Thymus (tissue), 11 donors: ENCODE data around the gene ARL4C. TPM values are rescaled to one million over a fixed set of nuclear protein-coding genes. Genes with fewer than 3 reads are reported as not detected.

ENCODE experiments used
- DNase-seq, 9 donors: peaks; one replicate each; pipeline ENCODE4 v3.0.0-alpha.2; 2013; ENCODE audit warnings: low spot score in 9 of 9, low read depth in 6 of 9, missing footprints in 1 of 9
- H3K27ac ChIP-seq, 2 donors: one replicate each; pipeline ENCODE4 v1.5.1; 2013; ENCODE audit warnings: control low read depth in 1 of 2, low read depth in 1 of 2, low read length in 1 of 2, mild to moderate bottlenecking in 1 of 2, moderate library complexity in 1 of 2
- H3K27me3 ChIP-seq, 2 donors: one replicate each; pipeline ENCODE4 v1.5.1; 2013; ENCODE audit warnings: low read length in 1 of 2; ENCODE audit not compliant: control insufficient read depth in 2 of 2, insufficient read depth in 1 of 2
- H3K36me3 ChIP-seq, 2 donors: one replicate each; pipeline ENCODE4 v1.5.1; 2013; ENCODE audit warnings: low read length in 1 of 2, mild to moderate bottlenecking in 1 of 2, moderate library complexity in 1 of 2; ENCODE audit not compliant: control insufficient read depth in 2 of 2, insufficient read depth in 2 of 2
- H3K4me1 ChIP-seq, 2 donors: one replicate each; pipeline ENCODE4 v1.5.1; 2013; ENCODE audit warnings: low read length in 2 of 2; ENCODE audit not compliant: control insufficient read depth in 2 of 2, insufficient read depth in 2 of 2
- H3K4me3 ChIP-seq, 2 donors: one replicate each; pipeline ENCODE4 v1.5.1; 2013; ENCODE audit warnings: low read length in 2 of 2, control low read depth in 1 of 2, mild to moderate bottlenecking in 1 of 2
- H3K9me3 ChIP-seq, 2 donors: one replicate each; pipeline ENCODE4 v1.5.1; 2013; ENCODE audit warnings: low read length in 1 of 2, mild to moderate bottlenecking in 1 of 2; ENCODE audit not compliant: control insufficient read depth in 2 of 2, insufficient read depth in 1 of 2
- WGBS: extraction: QIAGEN DNeasy Blood & Tissue Kit; methylation state at CpG from one replicate; pipeline ENCODE4 v1.1.7; 2013; 5-methylcytosine and 5-hydroxymethylcytosine counted together
- polyA plus RNA-seq: library from polyadenylated mRNA; stranded (reverse); fragments of 200-250 nt; gene quantifications from one replicate; pipeline ENCODE4 v1.2.3, GENCODE V29; 2013
- total RNA-seq: library from RNA; stranded (reverse); fragments of 120-200 nt; gene quantifications from one replicate; pipeline ENCODE4 v1.2.4, GENCODE V29; 2013
- donor health status: healthy.

Gene ARL4C
- total and polyA plus RNA-seq, 2 donors: 46.7 to 59.9 TPM

DNA sequence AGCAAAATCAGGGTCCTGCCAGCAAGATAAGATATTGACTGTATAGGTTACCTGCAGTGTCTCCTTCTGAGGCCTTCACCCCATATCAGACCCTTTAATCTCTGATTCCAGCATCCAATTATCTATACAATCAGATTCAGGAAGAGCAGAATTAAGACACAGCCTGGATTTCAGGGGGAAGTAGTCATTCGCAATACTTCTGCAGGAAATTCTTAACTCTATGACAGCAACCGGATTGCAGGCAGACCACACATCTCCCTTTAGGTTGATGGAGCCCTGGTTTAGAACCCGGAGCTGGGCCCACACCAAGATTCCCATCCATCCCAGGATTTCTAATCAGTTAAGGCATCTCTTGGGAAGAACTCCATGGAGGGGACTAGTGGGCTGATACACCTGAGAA lies 9.5 kb downstream of the ARL4C start:
- Histone ChIP-seq H3K4me3 (no peak overlapping the region), H3K27ac (no peak overlapping the region), H3K4me1 (peaks cover 61 to 87% of the 10 kb centered on the region in 2 donors), H3K9me3 (peaks cover 0 to 2% of the 10 kb centered on the region in 2 donors), H3K36me3 (peaks cover 21 to 37% of the 10 kb centered on the region in 2 donors), H3K27me3 (no peaks in the 10 kb centered on the region)
- DNase-seq: no peak
- whole genome bisulfite sequencing: 98% methylated on average over 3 of the region's 3 CpGs

DNA sequence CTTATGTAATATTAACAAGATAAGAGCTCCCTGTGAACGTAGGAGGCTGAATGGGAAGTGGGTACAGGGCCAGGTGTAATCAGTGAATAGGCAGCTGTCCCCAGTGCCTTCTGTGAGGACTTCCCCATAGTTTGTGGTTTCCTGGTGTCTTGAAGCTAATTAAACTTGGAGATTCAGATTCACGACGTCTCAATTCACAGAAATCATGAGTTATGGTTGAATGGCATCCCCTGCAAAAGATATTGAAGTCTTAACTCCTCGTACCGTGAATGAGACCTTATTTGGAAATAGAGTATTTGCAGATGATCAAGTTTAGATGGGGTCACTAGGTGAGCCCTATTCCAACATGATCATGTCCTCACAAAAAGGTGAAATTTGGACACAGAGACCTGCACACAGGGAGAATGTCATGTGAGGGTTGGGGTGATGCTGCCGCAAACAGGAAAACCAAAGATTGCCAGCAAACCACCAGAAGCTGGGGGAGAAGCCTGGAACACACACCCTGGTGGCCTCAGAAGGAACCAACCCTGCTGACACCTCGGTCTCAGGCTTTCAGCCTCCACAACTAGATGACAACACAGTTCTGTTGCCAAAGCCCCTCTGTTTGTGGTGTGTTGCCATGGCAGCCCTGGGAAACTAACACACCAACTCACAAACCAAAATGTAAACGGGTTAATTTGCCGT lies 13.2 kb downstream of the ARL4C start:
- peak in 4 of 9 donors; percentile 53 to 88 (median 72) for DNase-seq
- Histone ChIP-seq H3K4me3 (peak overlapping the region in 1 of 2 donors; percentile 20), H3K27ac (peak overlapping the region; percentile 63 to 80), H3K4me1 (peaks cover 34 to 67% of the 10 kb centered on the region in 2 donors), H3K27me3 (no peaks in the 10 kb centered on the region), H3K36me3 (peaks cover 17 to 20% of the 10 kb centered on the region in 2 donors), H3K9me3 (peaks cover 0 to 2% of the 10 kb centered on the region in 2 donors)
- 4% methylated on average over 9 of the region's 9 CpGs for WGBS

DNA sequence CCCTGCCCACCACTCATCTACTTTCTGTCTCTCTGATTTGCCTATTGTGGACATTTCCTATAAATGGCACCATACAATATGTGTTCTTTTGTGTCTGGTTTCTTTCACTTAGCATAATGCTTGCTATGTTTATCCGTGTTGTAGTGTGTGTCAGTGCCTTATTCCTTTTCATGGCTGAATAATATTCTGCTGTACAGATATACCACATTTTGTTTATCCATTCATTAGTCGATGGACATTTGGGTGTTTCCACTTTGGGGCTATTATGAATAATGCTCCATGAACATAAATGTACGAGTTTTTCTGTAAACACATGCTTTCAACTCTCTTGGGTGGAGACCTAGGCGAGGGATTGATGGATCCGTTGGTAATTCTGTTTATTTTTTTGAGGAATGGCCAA lies 15.6 kb downstream of the ARL4C start:
- no peak overlapping the region for H3K4me3 ChIP-seq
- peaks cover 0 to 10% of the 10 kb centered on the region in 2 donors for H3K36me3 ChIP-seq
- peaks cover 31 to 51% of the 10 kb centered on the region in 2 donors for H3K4me1 ChIP-seq
- H3K27me3 ChIP-seq: no peaks in the 10 kb centered on the region
- WGBS: 95% methylated on average over 5 of the region's 5 CpGs
- DNase-seq: no peak
- no peak overlapping the region for H3K27ac ChIP-seq
- H3K9me3 ChIP-seq: no peaks in the 10 kb centered on the region

DNA sequence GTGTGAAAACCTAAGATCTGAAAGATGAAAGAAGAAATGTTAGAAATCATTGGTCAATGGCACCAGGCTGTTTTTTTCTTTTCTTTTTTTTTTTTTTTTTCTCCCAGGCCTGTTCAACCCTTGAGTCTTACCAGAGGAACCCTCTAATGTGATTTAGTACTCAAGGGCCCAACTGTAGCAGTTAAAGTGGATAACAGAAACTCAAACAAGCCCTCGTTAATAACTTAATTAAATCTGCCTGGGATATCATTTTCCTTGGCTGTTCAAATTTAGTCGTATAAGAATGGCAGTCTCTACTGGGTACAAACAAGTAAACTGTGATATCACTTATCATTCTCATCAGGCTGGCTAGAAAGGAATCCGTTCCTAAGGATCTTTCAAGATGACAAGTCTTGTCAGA lies 16.5 kb downstream of the ARL4C start:
- DNase-seq: no peak
- peaks cover 0 to 2% of the 10 kb centered on the region in 2 donors for H3K36me3 ChIP-seq
- H3K4me1 ChIP-seq: peaks cover 24 to 42% of the 10 kb centered on the region in 2 donors
- H3K4me3 ChIP-seq: no peak overlapping the region
- H3K9me3 ChIP-seq: no peaks in the 10 kb centered on the region
- WGBS: 96% methylated on average over 3 of the region's 3 CpGs
- no peak overlapping the region for H3K27ac ChIP-seq
- no peaks in the 10 kb centered on the region for H3K27me3 ChIP-seq

- Histone ChIP-seq H3K36me3 (no peaks in the 10 kb centered on the region), H3K4me1 (peaks cover 20 to 33% of the 10 kb centered on the region in 2 donors), H3K4me3 (no peak overlapping the region), H3K27me3 (no peaks in the 10 kb centered on the region), H3K9me3 (no peaks in the 10 kb centered on the region), H3K27ac (no peak overlapping the region)
- DNase-seq: peak in 1 of 9 donors; percentile 36
- WGBS: 89% methylated on average over 9 of the region's 9 CpGs
These were observed 17.4 kb downstream of the ARL4C start for GRCh38 chr2:234479465-234479864.

- H3K36me3 ChIP-seq: no peaks in the 10 kb centered on the region
- DNase-seq: peak in 1 of 9 donors; percentile 33
- H3K27me3 ChIP-seq: no peaks in the 10 kb centered on the region
- peaks cover 8 to 21% of the 10 kb centered on the region in 2 donors for H3K4me1 ChIP-seq
- H3K4me3 ChIP-seq: no peak overlapping the region
- H3K9me3 ChIP-seq: peaks cover under 1 to 10% of the 10 kb centered on the region in 2 donors
- WGBS: 93% methylated on average over 4 of the region's 4 CpGs
- H3K27ac ChIP-seq: no peak overlapping the region
These were observed 18.6 kb downstream of the ARL4C start for GRCh38 chr2:234478121-234478858.

GRCh38 chr2:234476766-234477165 lies 20.1 kb downstream of the ARL4C start:
- Histone ChIP-seq H3K9me3 (peaks cover 1 to 19% of the 10 kb centered on the region in 2 donors), H3K4me3 (no peak overlapping the region), H3K27me3 (no peaks in the 10 kb centered on the region), H3K36me3 (no peaks in the 10 kb centered on the region), H3K4me1 (peaks cover 3 to 10% of the 10 kb centered on the region in 2 donors), H3K27ac (no peak overlapping the region)
- WGBS: 96% methylated on average over 7 of the region's 7 CpGs
- DNase-seq: no peak

DNA sequence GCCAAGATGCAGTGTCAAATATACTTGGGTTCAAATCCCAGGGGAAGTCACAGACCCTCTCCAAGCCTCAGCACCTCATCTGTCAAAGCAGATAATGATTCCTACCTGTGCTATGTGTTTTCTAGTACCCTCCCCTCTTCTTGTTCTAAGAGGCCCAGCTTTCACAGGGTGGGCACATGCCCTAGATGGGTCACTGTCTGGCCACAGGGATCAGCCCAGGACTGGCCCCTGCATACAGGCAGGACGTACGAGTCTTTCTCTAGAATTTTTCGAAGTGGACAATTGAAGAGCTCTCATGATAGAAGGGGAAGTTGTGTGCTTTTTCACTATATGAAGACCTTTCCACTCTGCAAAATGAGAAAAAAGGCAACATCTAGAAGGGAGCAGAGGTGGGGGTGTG lies 22.2 kb downstream of the ARL4C start:
- no peak overlapping the region for H3K27ac ChIP-seq
- DNase-seq: no peak
- peaks cover 3 to 9% of the 10 kb centered on the region in 2 donors for H3K4me1 ChIP-seq
- H3K9me3 ChIP-seq: peaks cover 1 to 21% of the 10 kb centered on the region in 2 donors
- no peaks in the 10 kb centered on the region for H3K36me3 ChIP-seq
- 95% methylated on average over 3 of the region's 3 CpGs for WGBS
- no peak overlapping the region for H3K4me3 ChIP-seq
- no peaks in the 10 kb centered on the region for H3K27me3 ChIP-seq

- DNase-seq: no peak
- no peaks in the 10 kb centered on the region for H3K36me3 ChIP-seq
- H3K27me3 ChIP-seq: no peaks in the 10 kb centered on the region
- peaks cover 0 to 7% of the 10 kb centered on the region in 2 donors for H3K4me1 ChIP-seq
- H3K4me3 ChIP-seq: no peak overlapping the region
- H3K27ac ChIP-seq: no peak overlapping the region
- H3K9me3 ChIP-seq: peaks cover 1 to 21% of the 10 kb centered on the region in 2 donors
These were observed 24.7 kb downstream of the ARL4C start for GRCh38 chr2:234472155-234472554.
